Stimulated activated CD4-positive, alpha-beta T cell treated with anti-CD3 and anti-CD28 coated beads, Interleukin-1b, Interleukin-23, amount 100 ng/mL, for 24 hours (primary cell): Measurements from ENCODE around the gene NQO2.
"Not testable (repeated sequence)": the region's sequence is repeated elsewhere in the genome, so short reads cannot be mapped to it uniquely, and the experiment has no call there.

ENCODE experiments used
- DNase-seq, 4 experiments: peaks; one replicate each; pipeline ENCODE4 v3.0.0-alpha.2; 2020; ENCODE audit warnings: low read depth in 4 of 4, low spot score in 1 of 4

NQO2 gene

GRCh38 chr6:3036861-3037637, 37.4 kb downstream of the NQO2 start:
- no peak for DNase-seq

GRCh38 chr6:3037638-3038365, 38.1 kb downstream of the NQO2 start:
- no peak for DNase-seq

GRCh38 chr6:3039384-3039783, 39.7 kb downstream of the NQO2 start:
- DNase-seq, result no peak

DNA sequence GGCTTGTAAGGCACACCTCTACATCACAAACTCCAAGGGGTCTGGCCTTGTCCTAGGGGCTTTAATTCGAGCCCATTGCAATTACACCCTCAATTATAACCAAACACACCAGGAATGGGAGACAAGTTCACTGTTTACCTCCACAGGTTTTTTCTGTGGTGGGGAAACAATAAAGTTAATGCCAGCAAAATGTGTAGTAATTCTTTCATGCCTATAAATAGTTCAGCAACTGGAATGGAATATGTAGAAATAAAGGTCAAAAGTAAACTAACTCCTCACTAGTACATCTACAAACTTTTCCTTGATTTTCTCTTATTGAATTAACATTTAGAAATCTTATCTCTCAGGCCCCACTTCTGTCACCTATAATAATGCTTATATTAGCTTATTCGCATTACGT, 41.5 kb downstream of the NQO2 start:
- no peak for DNase-seq

- DNase-seq, result no peak
These were observed 41.9 kb downstream of the NQO2 start for GRCh38 chr6:3041606-3042005.

- no peak for DNase-seq
These were observed 45.7 kb downstream of the NQO2 start for GRCh38 chr6:3045369-3045768.

DNA sequence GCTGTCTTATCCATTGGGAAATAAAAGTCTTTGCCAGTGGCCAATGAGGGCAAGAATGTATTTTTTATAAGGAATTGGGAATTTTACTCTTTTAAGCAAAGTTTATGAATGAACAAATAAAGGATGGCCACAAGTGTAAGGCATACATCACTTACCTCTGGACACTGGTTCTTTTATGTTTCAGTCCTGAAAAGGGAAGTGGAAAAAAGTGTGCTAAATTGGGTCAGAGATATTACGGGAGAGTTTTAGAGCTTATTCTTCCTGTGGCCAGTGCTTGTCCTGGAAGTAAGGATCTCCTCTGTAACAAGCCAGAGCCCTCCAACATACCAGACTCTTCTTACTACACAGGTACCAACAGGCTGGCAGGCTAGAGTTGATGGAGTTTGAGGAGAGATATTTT, 46.1 kb downstream of the NQO2 start:
- DNase-seq, result no peak

DNA sequence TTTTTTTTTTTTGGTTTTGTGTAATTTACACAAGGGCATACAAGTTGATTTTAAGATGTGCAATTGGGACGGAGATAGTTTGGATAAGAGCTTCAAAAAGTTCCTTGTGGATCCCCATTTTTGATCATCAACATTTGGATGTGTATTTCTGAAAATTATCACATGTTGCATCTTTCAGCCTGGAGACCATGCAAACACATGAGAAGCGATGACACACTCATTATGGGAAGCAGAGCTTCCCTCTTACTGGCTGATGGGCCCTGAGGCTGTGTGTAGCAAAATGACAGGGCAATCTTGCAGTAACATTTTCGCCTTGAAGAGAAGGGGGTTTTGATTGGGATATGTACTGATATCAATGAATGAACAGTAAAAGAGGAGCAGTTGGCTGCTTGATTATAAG, 46.6 kb downstream of the NQO2 start:
- no peak for DNase-seq

- not testable (repeated sequence) for DNase-seq
These were observed 48.3 kb downstream of the NQO2 start for GRCh38 chr6:3048009-3048408.

- DNase-seq, result no peak
These were observed 53.0 kb downstream of the NQO2 start for GRCh38 chr6:3052481-3053230.

- DNase-seq, result no peak
These were observed 53.5 kb downstream of the NQO2 start for GRCh38 chr6:3053231-3053508.

DNA sequence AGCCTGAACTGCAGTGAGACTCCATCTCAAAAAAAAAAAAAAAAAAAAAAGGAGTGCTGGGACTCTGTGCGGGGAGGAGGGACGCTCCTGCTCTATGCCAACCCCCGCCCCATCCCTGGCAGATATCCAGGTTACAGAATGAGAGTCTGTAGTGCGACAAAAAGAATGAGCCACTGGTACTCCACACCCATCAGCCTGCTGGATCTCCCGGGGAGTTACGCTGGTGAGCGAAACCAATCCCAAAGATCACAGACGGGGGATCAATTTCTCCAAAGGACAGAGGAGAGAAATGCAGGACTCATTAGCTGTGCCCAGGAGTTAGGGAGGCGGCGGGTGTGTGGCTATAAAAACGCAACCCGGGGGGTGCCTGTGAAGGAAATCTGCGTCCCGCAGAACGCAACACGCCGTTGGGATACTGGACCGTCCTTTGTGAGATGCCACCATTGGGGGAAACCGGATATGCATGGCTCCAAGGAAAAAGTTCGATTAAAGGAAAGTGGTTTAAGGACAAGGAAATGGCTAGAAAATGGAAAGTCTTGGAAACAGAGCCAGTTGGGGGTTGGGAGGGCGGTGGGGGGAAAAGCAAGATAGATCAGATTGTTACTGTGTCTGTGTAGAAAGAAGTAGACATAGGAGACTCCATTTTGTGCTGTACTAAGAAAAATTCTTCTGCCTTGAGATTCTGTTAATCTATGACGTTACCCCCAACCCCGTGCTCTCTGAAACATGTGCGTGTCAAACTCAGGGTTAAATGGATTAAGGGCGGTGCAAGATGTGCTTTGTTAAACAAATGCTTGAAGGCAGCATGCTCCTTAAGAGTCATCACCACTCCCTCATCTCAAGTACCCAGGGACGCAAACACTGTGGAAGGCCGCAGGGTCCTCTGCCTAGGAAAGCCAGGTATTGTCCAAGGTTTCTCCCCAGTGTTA, 54.8 kb downstream of the NQO2 start:
- not testable (repeated sequence) for DNase-seq

GRCh38 chr6:3055158-3055499, 55.4 kb downstream of the NQO2 start:
- DNase-seq, result not testable (repeated sequence)

DNA sequence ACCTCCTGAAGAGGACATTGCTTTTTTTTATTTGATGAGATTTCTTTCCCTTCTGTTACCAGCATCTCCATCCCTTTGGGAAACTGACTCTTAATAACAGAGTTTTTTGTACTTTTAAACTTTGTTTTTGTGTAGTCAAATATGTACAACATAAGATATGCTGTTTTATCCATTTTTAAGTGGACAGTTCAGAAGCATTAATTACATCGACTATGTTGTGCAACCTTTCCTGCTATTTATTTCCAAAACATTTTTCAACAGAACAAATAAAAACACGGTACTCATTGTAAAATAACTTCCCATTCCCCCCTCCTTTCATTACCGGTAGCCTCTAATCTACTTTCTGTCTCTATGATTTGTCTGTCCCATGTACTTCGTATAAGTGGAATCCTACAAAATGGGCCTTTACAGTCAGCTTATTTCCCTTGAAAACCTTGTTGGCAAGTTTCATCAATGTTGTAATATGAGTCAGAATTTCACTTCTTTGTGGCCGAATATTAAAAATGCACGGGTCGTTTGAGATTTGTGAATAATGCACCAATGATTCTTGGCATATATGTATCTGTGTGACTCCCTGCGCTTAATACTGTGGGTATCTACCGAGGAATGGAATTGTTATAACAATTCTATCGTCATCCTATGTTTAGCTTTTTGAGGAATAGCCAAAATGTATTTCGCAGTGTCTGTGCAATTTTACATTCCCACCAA, 57.5 kb downstream of the NQO2 start:
- DNase-seq, result no peak

- DNase-seq, result no peak
These were observed 59.3 kb downstream of the NQO2 start for GRCh38 chr6:3058957-3059356.

DNA sequence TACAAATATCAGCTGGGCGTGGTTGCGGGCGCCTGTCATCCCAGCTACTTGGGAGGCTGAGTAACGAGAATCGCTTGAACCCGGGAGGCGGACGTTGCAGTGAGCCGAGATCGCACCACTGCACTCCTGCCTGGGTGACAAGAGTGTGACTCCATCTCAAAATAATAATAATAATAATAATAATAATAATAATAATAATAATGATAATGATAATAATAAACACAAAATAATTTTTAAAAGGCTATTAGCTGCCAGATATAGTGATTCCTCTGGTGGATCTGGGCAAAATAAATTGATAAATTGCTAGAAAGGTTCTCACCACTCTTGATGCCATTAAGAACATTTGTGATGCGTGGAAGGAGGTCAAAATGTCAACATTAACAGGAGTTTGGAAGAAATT, 60.4 kb downstream of the NQO2 start:
- DNase-seq, result not testable (repeated sequence)

GRCh38 chr6:3061501-3061941, 61.8 kb downstream of the NQO2 start:
- no peak for DNase-seq

- not testable (repeated sequence) for DNase-seq
These were observed 63.6 kb downstream of the NQO2 start for GRCh38 chr6:3063340-3063732.

DNA sequence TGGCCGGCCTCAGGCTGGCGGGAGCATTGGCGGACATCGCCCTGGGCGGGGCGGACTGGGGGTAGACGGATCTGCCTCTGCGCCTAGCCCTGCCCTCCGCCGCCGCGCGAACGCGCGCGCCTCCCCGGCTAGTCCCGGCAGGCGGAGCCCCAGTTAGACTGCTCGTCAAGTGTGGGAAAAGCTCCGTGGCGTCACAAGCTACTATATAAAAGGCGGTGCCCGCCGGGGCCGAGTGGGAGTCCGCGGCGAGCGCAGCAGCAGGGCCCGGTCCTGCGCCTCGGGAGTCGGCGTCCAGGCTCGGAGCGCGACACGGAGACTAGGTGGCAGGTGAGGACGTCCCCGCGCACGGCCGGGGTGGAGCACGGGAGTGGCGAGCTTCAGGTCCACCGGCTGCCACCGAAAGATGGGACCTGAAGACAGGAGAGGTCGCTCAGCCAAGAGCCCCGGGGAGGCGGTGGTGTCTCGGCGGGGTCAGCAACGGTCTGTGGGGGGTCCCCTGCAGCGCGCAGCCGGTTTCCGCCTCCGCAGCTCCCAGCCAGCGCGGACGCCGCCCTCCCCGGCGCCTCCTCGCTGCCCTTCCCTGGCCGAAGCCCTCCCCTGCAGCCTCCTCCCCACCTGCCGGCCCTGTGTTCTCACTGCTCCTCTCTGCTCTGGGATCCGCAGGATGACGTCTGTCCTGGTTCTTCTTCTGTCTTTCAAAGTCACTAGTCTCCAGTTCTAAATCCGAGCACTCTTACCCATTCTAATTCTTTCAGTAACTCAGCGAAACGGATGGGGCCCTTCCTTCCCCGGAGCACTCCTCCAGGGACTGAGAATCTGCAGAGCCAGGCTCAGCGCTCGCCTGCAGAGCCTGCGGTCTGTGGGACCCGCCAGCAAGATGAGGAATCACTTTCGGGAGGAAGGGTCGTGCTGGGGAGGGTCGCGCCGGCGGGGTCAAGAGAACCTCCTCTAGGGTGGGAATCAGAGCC, 64.3 kb downstream of the NQO2 start:
- peak; percentile 71 to 89 (median 80) for DNase-seq
